ENCODE measurements around the gene FAM3A.

- TF ChIP-seq CTCF (IDR thresholded peaks at IDR 0.05; ENCODE audit: low read length): no peak
- TF ChIP-seq EZH2 (optimal IDR thresholded peaks at IDR 0.05; ENCODE audit: low read depth, low read length): no peak
Measured at GRCh38 chrX:154458954-154459778, 56.9 kb downstream of the FAM3A start.

Data from MM.1S (cell line).